Left ventricle myocardium inferior (tissue), 1 donor: Measurements from ENCODE around the gene SRPRA. TPM values are rescaled to one million over a fixed set of nuclear protein-coding genes. Genes with fewer than 3 reads are reported as not detected.
A peak's percentile ranks its signal among the peaks of the same experiment; 100 is the strongest.

Experiments
- DNase-seq: peaks from one replicate; pipeline ENCODE4 v3.0.0-alpha.2; 2020
- H3K27ac ChIP-seq: fragments of 200-600 bp; replicated peaks from 2 replicates; pipeline ENCODE4 v1.8.0; 2021
- H3K27me3 ChIP-seq: fragments of 200-600 bp; 2 replicates; pipeline ENCODE4 v1.8.0; 2021; ENCODE audit warnings: low read depth
- H3K36me3 ChIP-seq: fragments of 200-600 bp; 2 replicates; pipeline ENCODE4 v1.8.0; 2021
- H3K4me1 ChIP-seq: fragments of 200-600 bp; 2 replicates; pipeline ENCODE4 v1.8.0; 2021
- H3K4me3 ChIP-seq: fragments of 200-600 bp; 2 replicates; pipeline ENCODE4 v1.8.0; 2021; ENCODE audit warnings: mild to moderate bottlenecking, moderate library complexity
- H3K9me3 ChIP-seq: fragments of 200-600 bp; replicated peaks from 2 replicates; pipeline ENCODE4 v1.8.0; 2021
- intact Hi-C: fragments of 100-400 bp; cut with micrococcal nuclease; formaldehyde crosslinking; loops from one replicate; pipeline ENCODE4 v1.11.0; 2022
- long read RNA-seq: library from polyadenylated mRNA; unstranded; transcript quantifications from one replicate; pipeline ENCODE4 v2.0.0, GENCODE V29; 2021
- total RNA-seq: library from RNA; stranded (reverse); fragmentation: NEBNext Ultra II Directional; extraction: Animal tissue kit (Norgen Biotek cat#: 25700); gene quantifications from one replicate; pipeline ENCODE4 v1.2.1, GENCODE V29; 2021
- TF ChIP-seq, protein P1 (sequence below): fragments of 200-600 bp; IDR thresholded peaks from 2 replicates; pipeline ENCODE4 v1.8.0; 2021; ENCODE audit warnings: antibody characterized with exemption, mild to moderate bottlenecking, borderline replicate concordance
- donor health status: DM: no; HTN: yes; CAD: no; lungs with severe emphysema.

The SRPRA gene, protein sequence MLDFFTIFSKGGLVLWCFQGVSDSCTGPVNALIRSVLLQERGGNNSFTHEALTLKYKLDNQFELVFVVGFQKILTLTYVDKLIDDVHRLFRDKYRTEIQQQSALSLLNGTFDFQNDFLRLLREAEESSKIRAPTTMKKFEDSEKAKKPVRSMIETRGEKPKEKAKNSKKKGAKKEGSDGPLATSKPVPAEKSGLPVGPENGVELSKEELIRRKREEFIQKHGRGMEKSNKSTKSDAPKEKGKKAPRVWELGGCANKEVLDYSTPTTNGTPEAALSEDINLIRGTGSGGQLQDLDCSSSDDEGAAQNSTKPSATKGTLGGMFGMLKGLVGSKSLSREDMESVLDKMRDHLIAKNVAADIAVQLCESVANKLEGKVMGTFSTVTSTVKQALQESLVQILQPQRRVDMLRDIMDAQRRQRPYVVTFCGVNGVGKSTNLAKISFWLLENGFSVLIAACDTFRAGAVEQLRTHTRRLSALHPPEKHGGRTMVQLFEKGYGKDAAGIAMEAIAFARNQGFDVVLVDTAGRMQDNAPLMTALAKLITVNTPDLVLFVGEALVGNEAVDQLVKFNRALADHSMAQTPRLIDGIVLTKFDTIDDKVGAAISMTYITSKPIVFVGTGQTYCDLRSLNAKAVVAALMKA
- 64.2 TPM for total RNA-seq
- long read RNA-seq, transcript SRPRA-201 (14 exons, 3,069 nt): major isoform, 23 of 37 reads
- long read RNA-seq, partial matches to known transcripts: 2 of 37 reads
- long read RNA-seq, other reads (novel, unspliced or antisense): 11 of 37 reads

DNA sequence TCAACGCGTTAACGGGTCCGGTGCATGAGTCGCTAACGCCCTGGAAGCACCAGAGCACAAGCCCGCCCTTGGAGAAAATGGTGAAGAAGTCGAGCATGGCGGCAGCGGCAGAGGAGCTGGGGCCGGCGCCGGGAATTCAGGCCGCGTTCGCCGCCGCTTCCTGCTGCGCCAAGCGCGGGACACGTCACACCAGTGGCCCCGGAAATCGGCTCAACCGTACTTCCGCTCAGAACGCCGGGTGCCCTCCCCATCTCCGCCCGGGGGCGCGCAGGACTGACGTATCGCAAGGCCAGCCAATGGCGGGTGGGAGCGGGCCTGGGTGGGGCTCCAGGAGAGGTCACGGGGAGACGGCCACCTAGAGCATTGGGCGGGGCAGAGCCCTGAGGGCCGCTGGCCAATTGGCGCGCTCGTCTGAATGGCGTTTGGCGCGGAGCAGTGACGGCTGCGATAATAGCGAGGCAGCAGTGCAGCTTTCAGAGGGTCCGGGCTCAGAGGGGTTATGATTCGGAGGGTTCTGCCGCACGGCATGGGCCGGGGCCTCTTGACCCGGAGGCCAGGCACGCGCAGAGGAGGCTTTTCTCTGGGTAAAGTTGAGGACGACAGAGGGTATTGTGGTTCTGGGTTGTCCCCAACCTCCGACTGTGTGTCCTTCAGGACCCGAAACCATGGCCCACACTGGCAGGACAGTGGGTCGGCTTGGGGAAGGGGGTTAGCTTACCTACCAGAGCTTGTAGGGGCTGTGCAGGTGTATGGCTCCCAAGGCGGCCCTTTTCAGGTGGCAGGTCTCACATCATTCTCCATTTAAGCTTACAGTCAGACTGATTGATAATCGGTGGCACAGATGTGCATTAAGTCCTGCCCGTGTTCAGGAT, at the start of gene SRPRA, which contains the start of gene FOXRED1:
TSS of gene SRPRA (minus strand) at position 188 of the 872 bp plus-strand sequence. CDS start at position 97, 91 bp downstream.
TSS of gene FOXRED1 (plus strand) at position 447 of the 872 bp plus-strand sequence. CDS start at position 500, 53 bp downstream.
- H3K9me3 ChIP-seq: no peaks in the 10 kb centered on the region
- peaks cover 54% of the 10 kb centered on the region for H3K36me3 ChIP-seq
- peak within 1 kb of the TSS; percentile 86 for H3K4me3 ChIP-seq
- DNase-seq: peak; percentile 100
- TF ChIP-seq, protein P1, sequence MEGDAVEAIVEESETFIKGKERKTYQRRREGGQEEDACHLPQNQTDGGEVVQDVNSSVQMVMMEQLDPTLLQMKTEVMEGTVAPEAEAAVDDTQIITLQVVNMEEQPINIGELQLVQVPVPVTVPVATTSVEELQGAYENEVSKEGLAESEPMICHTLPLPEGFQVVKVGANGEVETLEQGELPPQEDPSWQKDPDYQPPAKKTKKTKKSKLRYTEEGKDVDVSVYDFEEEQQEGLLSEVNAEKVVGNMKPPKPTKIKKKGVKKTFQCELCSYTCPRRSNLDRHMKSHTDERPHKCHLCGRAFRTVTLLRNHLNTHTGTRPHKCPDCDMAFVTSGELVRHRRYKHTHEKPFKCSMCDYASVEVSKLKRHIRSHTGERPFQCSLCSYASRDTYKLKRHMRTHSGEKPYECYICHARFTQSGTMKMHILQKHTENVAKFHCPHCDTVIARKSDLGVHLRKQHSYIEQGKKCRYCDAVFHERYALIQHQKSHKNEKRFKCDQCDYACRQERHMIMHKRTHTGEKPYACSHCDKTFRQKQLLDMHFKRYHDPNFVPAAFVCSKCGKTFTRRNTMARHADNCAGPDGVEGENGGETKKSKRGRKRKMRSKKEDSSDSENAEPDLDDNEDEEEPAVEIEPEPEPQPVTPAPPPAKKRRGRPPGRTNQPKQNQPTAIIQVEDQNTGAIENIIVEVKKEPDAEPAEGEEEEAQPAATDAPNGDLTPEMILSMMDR: no peak
- H3K27ac ChIP-seq: peak within 1 kb of the TSS; percentile 93
- H3K27me3 ChIP-seq: no peaks in the 10 kb centered on the region
- H3K4me1 ChIP-seq: peaks cover 25% of the 10 kb centered on the region
- intact Hi-C loops: no loop called here

DNA sequence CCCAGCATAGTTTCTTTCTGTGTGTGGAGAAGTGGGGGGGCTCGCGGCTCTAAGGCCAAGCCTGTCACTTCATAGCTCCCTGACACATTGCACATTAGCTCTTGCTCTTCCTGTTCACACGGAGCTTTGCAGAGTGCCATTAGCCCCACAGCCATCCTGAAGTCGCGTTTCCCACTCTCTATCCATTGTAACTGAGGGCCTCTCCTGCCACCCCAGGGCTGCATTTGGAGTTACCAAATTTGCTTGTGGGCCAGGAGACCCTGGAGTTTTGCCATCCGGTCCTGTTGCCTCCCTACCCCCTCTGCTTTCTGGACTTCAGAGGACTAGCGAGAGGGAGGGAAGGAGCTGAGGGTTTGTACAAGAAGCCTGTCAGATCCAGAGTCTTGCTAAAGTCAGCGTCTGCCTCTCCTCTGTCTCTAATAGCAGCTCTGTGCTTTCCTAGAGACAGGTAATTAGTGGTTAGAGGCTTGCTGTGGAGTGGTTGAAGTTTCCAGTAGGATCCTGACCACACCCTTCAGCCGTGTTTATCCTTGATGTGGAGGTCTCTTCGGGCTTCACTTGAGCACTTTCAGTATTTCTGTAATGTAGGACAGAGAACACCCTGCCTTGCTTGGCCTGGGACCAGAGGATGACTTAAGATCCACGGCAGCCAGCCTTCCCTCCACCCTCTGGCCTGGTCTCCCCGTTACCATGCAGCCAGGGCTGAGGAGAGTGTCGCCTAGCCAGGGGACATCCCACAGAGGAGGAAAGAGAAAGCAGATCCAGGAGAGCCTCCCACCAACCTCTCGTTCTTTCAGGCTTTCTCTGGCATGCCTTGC, 49.3 kb upstream of the SRPRA start:
- Histone ChIP-seq H3K27me3 (no peaks in the 10 kb centered on the region), H3K36me3 (peaks cover 4% of the 10 kb centered on the region), H3K9me3 (no peaks in the 10 kb centered on the region), H3K27ac (peak overlapping the region; percentile 90), H3K4me3 (peak overlapping the region; percentile 44), H3K4me1 (peaks cover 37% of the 10 kb centered on the region)
- TF ChIP-seq, protein P1: no peak
- intact Hi-C loops: loop anchor here (5.0 kb wide), 1 partner anchor 39 kb away; the partner anchor contains the start of gene ST3GAL4
- peak; percentile 81 for DNase-seq

DNA sequence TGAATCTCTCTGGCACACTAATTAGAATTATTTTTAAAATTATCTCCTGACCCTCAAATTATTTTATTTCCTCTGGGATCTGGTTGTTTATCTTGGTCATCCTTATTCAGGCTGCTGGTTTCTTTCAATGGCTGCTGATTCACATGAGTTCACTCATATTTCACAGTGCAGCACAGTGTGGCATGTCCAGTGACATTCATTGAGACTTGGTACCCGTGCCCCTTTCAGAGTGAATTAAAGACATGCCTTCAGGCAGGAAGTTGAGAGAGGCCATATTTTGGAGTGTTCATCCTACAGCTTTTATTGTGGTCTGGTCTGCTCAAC, 48.7 kb upstream of the SRPRA start:
- no peaks in the 10 kb centered on the region for H3K9me3 ChIP-seq
- TF ChIP-seq, protein P1: no peak
- H3K27me3 ChIP-seq: no peaks in the 10 kb centered on the region
- peaks cover 4% of the 10 kb centered on the region for H3K36me3 ChIP-seq
- intact Hi-C loops: loop anchor here (5.0 kb wide), 1 partner anchor 40 kb away; the partner anchor contains the start of gene ST3GAL4
- H3K27ac ChIP-seq: peak overlapping the region; percentile 90
- no peak for DNase-seq
- peaks cover 37% of the 10 kb centered on the region for H3K4me1 ChIP-seq
- no peak overlapping the region for H3K4me3 ChIP-seq

DNA sequence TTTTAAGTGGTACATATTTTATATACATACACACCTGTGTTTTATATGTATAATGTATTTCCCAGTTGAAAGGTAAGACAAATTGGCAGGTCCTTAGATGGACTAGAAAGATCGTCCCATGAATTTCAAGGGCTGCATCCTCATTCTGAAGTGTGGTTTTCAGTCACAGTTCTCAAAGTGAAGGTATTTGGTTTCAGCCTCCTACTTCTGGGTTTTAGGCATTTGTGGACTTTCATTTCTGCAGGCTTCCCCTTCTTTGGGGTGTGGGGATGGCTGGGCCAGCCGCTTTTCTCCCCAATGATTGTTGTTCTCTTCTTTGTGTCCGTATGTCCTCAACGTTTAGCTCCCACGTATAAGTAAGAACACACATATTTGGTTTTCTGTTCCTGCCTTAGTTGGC, 45.1 kb upstream of the SRPRA start:
- intact Hi-C loops: no loop called here
- no peaks in the 10 kb centered on the region for H3K27me3 ChIP-seq
- peaks cover 18% of the 10 kb centered on the region for H3K36me3 ChIP-seq
- TF ChIP-seq, protein P1: no peak
- peaks cover 28% of the 10 kb centered on the region for H3K4me1 ChIP-seq
- H3K27ac ChIP-seq: no peak overlapping the region
- no peaks in the 10 kb centered on the region for H3K9me3 ChIP-seq
- no peak overlapping the region for H3K4me3 ChIP-seq
- no peak for DNase-seq
